Activated CD8-positive, alpha-beta T cell treated with anti-CD3 and anti-CD28 coated beads, Interleukin-2, amount 10 ng/mL, durations not matched to agents 7 days and 5 days (primary cell): ENCODE data around the gene LPAR1. TPM values are rescaled to one million over a fixed set of nuclear protein-coding genes. Genes with fewer than 3 reads are reported as not detected.

ENCODE experiments used
- ATAC-seq: fragments of 150-1000 bp; cut with Tn5 transposase; one replicate; pipeline ENCODE4 v1.10.0; 2021; ENCODE audit warnings: moderate library complexity
- CTCF ChIA-PET: fragments of 350-600 bp; sonication (Branson Sonifier 250); formaldehyde crosslinking; loops from one replicate; lab custom pipeline; 2021; ENCODE audit warnings: antibody characterized with exemption; lab: Charles Lee
- POLR2A ChIA-PET: fragments of 350-600 bp; sonication (Branson Sonifier 250); formaldehyde crosslinking; loops from one replicate; lab custom pipeline; 2021; ENCODE audit warnings: antibody characterized with exemption; lab: Charles Lee
- DNase-seq: peaks from one replicate; pipeline ENCODE4 v3.0.0-alpha.2; 2020
- H3K27ac Mint-ChIP-seq: one replicate; pipeline ENCODE4 v1.8.0; 2021; ENCODE audit warnings: mild to moderate bottlenecking, mixed read lengths
- H3K27me3 Mint-ChIP-seq: one replicate; pipeline ENCODE4 v1.8.0; 2021; ENCODE audit warnings: low read depth, mixed read lengths
- H3K36me3 Mint-ChIP-seq: one replicate; pipeline ENCODE4 v1.8.0; 2021; ENCODE audit warnings: low read depth, mixed read lengths
- H3K4me1 Mint-ChIP-seq: one replicate; pipeline ENCODE4 v1.8.0; 2021; ENCODE audit warnings: low read depth, mixed read lengths
- H3K4me3 Mint-ChIP-seq: one replicate; pipeline ENCODE4 v1.8.0; 2021; ENCODE audit warnings: mild to moderate bottlenecking, mixed read lengths
- H3K9me3 Mint-ChIP-seq: one replicate; pipeline ENCODE4 v1.8.0; 2022; ENCODE audit warnings: mixed read lengths; ENCODE audit not compliant: insufficient read depth
- total RNA-seq, 2 experiments: library from RNA; stranded (reverse); gene quantifications; one replicate each; pipeline ENCODE4 v1.2.3, GENCODE V29; 2021

The LPAR1 gene
- total RNA-seq, 2 experiments from 2014 or later: not detected

GRCh38 chr9:110895147-110895905 lies 142.9 kb downstream of the LPAR1 start:
- no peak overlapping the region for H3K27ac Mint-ChIP-seq
- no peaks in the 10 kb centered on the region for H3K4me1 Mint-ChIP-seq
- H3K4me3 Mint-ChIP-seq: no peak overlapping the region
- ChIA-PET POLR2A (no interaction called here), CTCF (no interaction called here)
- no peaks in the 10 kb centered on the region for H3K9me3 Mint-ChIP-seq
- no peaks in the 10 kb centered on the region for H3K27me3 Mint-ChIP-seq
- no peak for DNase-seq
- no peaks in the 10 kb centered on the region for H3K36me3 Mint-ChIP-seq
- ATAC-seq: no peak

- CTCF ChIA-PET: no interaction called here
- H3K4me3 Mint-ChIP-seq: no peak overlapping the region
These were observed 143.5 kb downstream of the LPAR1 start for GRCh38 chr9:110894731-110895130.

GRCh38 chr9:110892689-110893088 lies 145.6 kb downstream of the LPAR1 start:
- Mint-ChIP-seq H3K4me3 (no peak overlapping the region), H3K27me3 (no peaks in the 10 kb centered on the region), H3K36me3 (no peaks in the 10 kb centered on the region), H3K9me3 (no peaks in the 10 kb centered on the region), H3K4me1 (no peaks in the 10 kb centered on the region), H3K27ac (no peak overlapping the region)
- DNase-seq: no peak
- ChIA-PET CTCF (no interaction called here), POLR2A (no interaction called here)
- ATAC-seq: no peak

More at GRCh38 chr9:110894731-110895130, 143.5 kb downstream of the LPAR1 start:
- Mint-ChIP-seq H3K4me1 (no peaks in the 10 kb centered on the region), H3K9me3 (no peaks in the 10 kb centered on the region), H3K27ac (no peak overlapping the region), H3K36me3 (no peaks in the 10 kb centered on the region), H3K27me3 (no peaks in the 10 kb centered on the region)
- POLR2A ChIA-PET: no interaction called here
- no peak for ATAC-seq
- no peak for DNase-seq

GRCh38 chr9:110891760-110892159 lies 146.5 kb downstream of the LPAR1 start:
- POLR2A ChIA-PET: no interaction called here
- DNase-seq: no peak
- no peaks in the 10 kb centered on the region for H3K9me3 Mint-ChIP-seq
- H3K27ac Mint-ChIP-seq: no peak overlapping the region
- no peak overlapping the region for H3K4me3 Mint-ChIP-seq
- no peaks in the 10 kb centered on the region for H3K4me1 Mint-ChIP-seq
- no peak for ATAC-seq
- H3K36me3 Mint-ChIP-seq: no peaks in the 10 kb centered on the region
- no peaks in the 10 kb centered on the region for H3K27me3 Mint-ChIP-seq
- CTCF ChIA-PET: no interaction called here

- H3K27me3 Mint-ChIP-seq: no peaks in the 10 kb centered on the region
- no peaks in the 10 kb centered on the region for H3K36me3 Mint-ChIP-seq
- no peaks in the 10 kb centered on the region for H3K9me3 Mint-ChIP-seq
- CTCF ChIA-PET: no interaction called here
- no peaks in the 10 kb centered on the region for H3K4me1 Mint-ChIP-seq
- no peak overlapping the region for H3K27ac Mint-ChIP-seq
- ATAC-seq: no peak
- POLR2A ChIA-PET: no interaction called here
- no peak for DNase-seq
- no peak overlapping the region for H3K4me3 Mint-ChIP-seq
These were observed 147.9 kb downstream of the LPAR1 start for GRCh38 chr9:110890416-110890815.

GRCh38 chr9:110887276-110887675 lies 151.0 kb downstream of the LPAR1 start:
- no peaks in the 10 kb centered on the region for H3K4me1 Mint-ChIP-seq
- POLR2A ChIA-PET: no interaction called here
- no peaks in the 10 kb centered on the region for H3K27me3 Mint-ChIP-seq
- ATAC-seq (no peak), DNase-seq (no peak)
- H3K27ac Mint-ChIP-seq: no peak overlapping the region
- H3K36me3 Mint-ChIP-seq: no peaks in the 10 kb centered on the region
- no peak overlapping the region for H3K4me3 Mint-ChIP-seq
- CTCF ChIA-PET: no interaction called here
- H3K9me3 Mint-ChIP-seq: no peaks in the 10 kb centered on the region

- POLR2A ChIA-PET: no interaction called here
- ATAC-seq: no peak
- no peak for DNase-seq
- CTCF ChIA-PET: no interaction called here
- Mint-ChIP-seq H3K27me3 (no peaks in the 10 kb centered on the region), H3K36me3 (no peaks in the 10 kb centered on the region), H3K4me1 (no peaks in the 10 kb centered on the region), H3K27ac (no peak overlapping the region), H3K9me3 (no peaks in the 10 kb centered on the region), H3K4me3 (no peak overlapping the region)
These were observed 151.4 kb downstream of the LPAR1 start for GRCh38 chr9:110886832-110887231.

- no peaks in the 10 kb centered on the region for H3K9me3 Mint-ChIP-seq
- H3K36me3 Mint-ChIP-seq: no peaks in the 10 kb centered on the region
- DNase-seq: no peak
- CTCF ChIA-PET: no interaction called here
- H3K27me3 Mint-ChIP-seq: peaks cover 3% of the 10 kb centered on the region
- ATAC-seq: no peak
- H3K27ac Mint-ChIP-seq: no peak overlapping the region
- no peak overlapping the region for H3K4me3 Mint-ChIP-seq
- H3K4me1 Mint-ChIP-seq: peaks cover 3% of the 10 kb centered on the region
- POLR2A ChIA-PET: no interaction called here
These were observed 158.1 kb downstream of the LPAR1 start for GRCh38 chr9:110880189-110880588.

GRCh38 chr9:110877374-110877773 lies 160.9 kb downstream of the LPAR1 start:
- ATAC-seq (no peak), DNase-seq (no peak)
- Mint-ChIP-seq H3K27ac (no peak overlapping the region), H3K9me3 (no peaks in the 10 kb centered on the region), H3K4me1 (peaks cover 4% of the 10 kb centered on the region), H3K36me3 (no peaks in the 10 kb centered on the region), H3K4me3 (no peak overlapping the region), H3K27me3 (peaks cover 4% of the 10 kb centered on the region)
- ChIA-PET CTCF (no interaction called here), POLR2A (no interaction called here)

- ChIA-PET POLR2A (no interaction called here), CTCF (no interaction called here)
These were observed 161.3 kb downstream of the LPAR1 start for GRCh38 chr9:110876929-110877328.

GRCh38 chr9:110874963-110875674 lies 163.2 kb downstream of the LPAR1 start:
- H3K4me3 Mint-ChIP-seq: no peak overlapping the region
- ATAC-seq (no peak), DNase-seq (no peak)
- POLR2A ChIA-PET: no interaction called here
- H3K27me3 Mint-ChIP-seq: peaks cover 4% of the 10 kb centered on the region
- no peaks in the 10 kb centered on the region for H3K36me3 Mint-ChIP-seq
- H3K9me3 Mint-ChIP-seq: no peaks in the 10 kb centered on the region
- CTCF ChIA-PET: no interaction called here
- no peak overlapping the region for H3K27ac Mint-ChIP-seq
- H3K4me1 Mint-ChIP-seq: peaks cover 4% of the 10 kb centered on the region

More at GRCh38 chr9:110876929-110877328, 161.3 kb downstream of the LPAR1 start:
- no peak overlapping the region for H3K27ac Mint-ChIP-seq
- ATAC-seq (no peak), DNase-seq (no peak)
- no peak overlapping the region for H3K4me3 Mint-ChIP-seq
- H3K27me3 Mint-ChIP-seq: peaks cover 4% of the 10 kb centered on the region
- no peaks in the 10 kb centered on the region for H3K9me3 Mint-ChIP-seq
- peaks cover 4% of the 10 kb centered on the region for H3K4me1 Mint-ChIP-seq
- H3K36me3 Mint-ChIP-seq: no peaks in the 10 kb centered on the region

GRCh38 chr9:110872920-110873319 lies 165.3 kb downstream of the LPAR1 start:
- no peak overlapping the region for H3K4me3 Mint-ChIP-seq
- H3K36me3 Mint-ChIP-seq: no peaks in the 10 kb centered on the region
- ChIA-PET POLR2A (no interaction called here), CTCF (no interaction called here)
- H3K9me3 Mint-ChIP-seq: no peaks in the 10 kb centered on the region
- no peak overlapping the region for H3K27ac Mint-ChIP-seq
- peaks cover 4% of the 10 kb centered on the region for H3K27me3 Mint-ChIP-seq
- DNase-seq (no peak), ATAC-seq (no peak)
- H3K4me1 Mint-ChIP-seq: peaks cover 4% of the 10 kb centered on the region
